Stimulated activated CD8-positive, alpha-beta memory T cell treated with anti-CD3 and anti-CD28 coated beads, Interleukin-4, amount 100 ng/mL, for 24 hours (primary cell): ENCODE results near the gene FLT1.

Experiments used
- DNase-seq: peaks from one replicate; pipeline ENCODE4 v3.0.0-alpha.2; 2020; ENCODE audit warnings: low read depth

The FLT1 gene

GRCh38 chr13:28316836-28317235, 178.1 kb downstream of the FLT1 start:
- no peak for DNase-seq

- no peak for DNase-seq
Measured at GRCh38 chr13:28316129-28316528, 178.8 kb downstream of the FLT1 start.

GRCh38 chr13:28314879-28315278, 180.0 kb downstream of the FLT1 start:
- no peak for DNase-seq

DNA sequence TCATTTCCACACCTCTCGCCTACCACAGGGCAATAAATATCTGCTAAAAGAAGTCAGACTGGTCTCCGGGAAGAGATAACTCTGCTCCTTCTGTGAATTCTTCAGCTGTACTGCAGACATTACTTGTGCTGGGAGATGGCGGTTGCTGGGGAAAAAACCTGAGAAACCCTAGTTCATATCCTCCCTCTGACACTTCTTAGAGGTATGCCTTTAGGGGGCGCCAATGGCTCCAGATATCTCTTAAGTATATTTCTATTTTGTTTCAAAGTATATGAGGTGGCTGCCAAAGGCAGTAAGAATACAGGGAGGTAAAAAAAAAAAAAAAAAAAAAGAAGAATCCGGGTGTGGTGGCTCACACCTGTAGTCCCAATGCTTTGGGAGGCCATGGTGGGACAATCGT, 181.3 kb downstream of the FLT1 start:
- no peak for DNase-seq

- DNase-seq = no peak
Measured at GRCh38 chr13:28306325-28306724, 188.6 kb downstream of the FLT1 start.

GRCh38 chr13:28301839-28302238, 193.1 kb downstream of the FLT1 start:
- no peak for DNase-seq

- no peak for DNase-seq
Measured at GRCh38 chr13:28299916-28300315, 195.0 kb downstream of the FLT1 start.

- DNase-seq = no peak
Measured at GRCh38 chr13:28297341-28297740, 197.6 kb downstream of the FLT1 start.

GRCh38 chr13:28286263-28286662, 208.7 kb downstream of the FLT1 start:
- DNase-seq = no peak

- no peak for DNase-seq
Measured at GRCh38 chr13:28283600-28283999, 211.3 kb downstream of the FLT1 start.

DNA sequence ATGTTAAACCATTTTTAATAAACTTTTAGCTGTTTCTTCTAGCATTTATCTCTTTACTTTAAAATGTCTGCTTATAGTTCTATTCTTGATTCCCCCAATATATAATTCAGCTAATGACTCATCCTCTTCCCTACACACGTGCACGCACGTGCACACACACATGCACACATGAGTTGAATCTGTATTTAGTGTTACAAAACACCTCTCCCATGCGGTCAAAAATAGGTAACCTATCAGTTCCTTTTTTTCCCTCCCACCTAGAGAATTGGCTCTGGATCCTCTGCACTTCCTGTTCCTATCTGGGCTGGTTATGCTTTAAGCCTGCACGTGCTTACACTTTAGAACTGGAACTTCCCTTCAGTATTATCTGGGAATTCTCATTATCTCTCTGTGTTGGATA, 212.5 kb downstream of the FLT1 start:
- no peak for DNase-seq

- DNase-seq = no peak
Measured at GRCh38 chr13:28273919-28274318, 221.0 kb downstream of the FLT1 start.

- no peak for DNase-seq
Measured at GRCh38 chr13:28271056-28271840, 223.7 kb downstream of the FLT1 start.

DNA sequence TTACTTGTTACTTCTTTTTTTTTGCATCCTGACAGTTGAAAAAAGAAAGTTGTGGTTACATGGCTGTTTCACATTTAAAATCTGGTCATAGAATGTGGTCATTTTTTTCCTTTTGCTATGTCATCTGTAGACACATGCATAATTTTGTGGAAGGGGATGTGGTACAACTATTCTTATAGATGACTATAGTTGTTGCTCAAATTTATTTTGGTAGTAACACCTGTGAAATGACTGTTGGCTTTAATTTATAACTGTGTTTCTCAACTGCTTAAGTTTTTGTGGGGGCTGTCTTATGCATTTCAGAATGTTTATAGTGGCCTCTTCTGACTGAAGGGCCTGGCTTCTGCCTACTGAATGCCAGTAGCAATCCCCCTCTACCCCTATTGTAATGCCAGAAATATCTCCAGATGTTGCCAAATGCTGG, 226.1 kb downstream of the FLT1 start:
- no peak for DNase-seq

DNA sequence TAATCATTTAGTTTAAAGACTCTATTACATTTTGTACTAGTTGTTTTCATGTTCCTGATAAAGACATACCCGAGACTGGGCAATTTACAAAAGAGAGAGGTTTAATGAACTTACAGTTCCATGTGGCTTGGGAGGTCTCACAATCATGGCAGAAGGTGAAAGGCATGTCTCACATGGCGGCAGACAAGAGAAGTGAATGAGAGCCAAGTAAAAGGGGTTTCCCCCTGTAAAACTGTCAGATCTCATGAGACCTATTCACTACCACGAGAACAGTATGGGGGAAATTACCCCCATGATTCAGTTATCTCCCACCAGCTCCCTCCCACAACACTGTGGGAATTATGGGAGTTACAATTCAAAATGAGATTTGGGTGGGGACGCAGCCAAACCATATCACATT, 227.4 kb downstream of the FLT1 start:
- DNase-seq = no peak

GRCh38 chr13:28258417-28258816, 236.5 kb downstream of the FLT1 start:
- DNase-seq = no peak

DNA sequence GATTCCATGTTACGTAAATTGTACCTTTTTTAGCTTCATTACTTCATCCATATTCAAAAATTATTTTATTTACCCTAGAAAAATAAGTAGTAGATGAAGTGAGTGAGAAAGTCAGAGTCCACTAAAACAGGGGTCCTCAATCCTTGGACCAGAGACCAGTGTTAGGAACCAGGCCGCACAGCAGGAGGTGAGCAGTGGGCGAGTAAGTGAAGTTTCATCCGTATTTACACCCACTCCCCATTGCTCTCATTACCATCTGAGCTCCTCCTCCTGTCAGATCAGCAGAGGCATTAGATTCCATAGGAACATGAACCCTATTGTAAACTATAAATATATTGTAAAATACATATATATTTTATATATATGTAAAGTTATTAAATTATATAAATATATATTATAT, 237.6 kb downstream of the FLT1 start:
- no peak for DNase-seq

DNA sequence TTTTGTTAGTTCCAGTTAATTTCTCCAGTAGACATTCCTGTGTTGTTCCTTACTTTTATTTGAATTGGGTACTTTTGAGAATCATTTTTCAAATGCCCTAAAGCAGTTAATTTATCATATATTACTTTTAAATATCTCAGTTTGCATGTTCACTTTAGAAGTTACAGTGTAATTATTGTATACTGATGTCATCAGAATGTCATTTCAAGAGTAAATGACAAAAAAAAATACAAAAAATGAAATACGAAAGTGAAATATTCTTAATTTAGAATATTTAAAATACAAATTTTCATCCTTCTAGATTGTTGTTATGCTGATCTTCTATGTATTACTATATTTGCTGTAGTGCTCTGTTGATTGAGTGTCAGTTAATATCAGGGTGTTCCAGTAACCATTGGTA, 242.4 kb downstream of the FLT1 start:
- no peak for DNase-seq

- DNase-seq = no peak
Measured at GRCh38 chr13:28251466-28251865, 243.5 kb downstream of the FLT1 start.

GRCh38 chr13:28250542-28250941, 244.4 kb downstream of the FLT1 start:
- no peak for DNase-seq
